Measurements from ENCODE around the gene DNAJB6.

DNAJB6 gene

GRCh38 chr7:157436076-157436475 lies 99.3 kb downstream of the DNAJB6 start:
- H3K4me1 ChIP-seq, result peaks cover 0 to 9% (median 5%) of the 10 kb centered on the region in 4 donors
- no peak for DNase-seq
- H3K27ac ChIP-seq, result no peak overlapping the region
- no peak overlapping the region for H3K4me3 ChIP-seq
- no peaks in the 10 kb centered on the region for H3K36me3 ChIP-seq
- no peak for TF ChIP-seq CTCF (IDR thresholded peaks at IDR 0.05)
- no peaks in the 10 kb centered on the region for H3K27me3 ChIP-seq
- intact Hi-C loops (cut with DNase I; ENCODE audit: low total_unique reads), result no loop called here
- no peaks in the 10 kb centered on the region for H3K9me3 ChIP-seq

GRCh38 chr7:157436763-157437480 lies 100.1 kb downstream of the DNAJB6 start:
- no peak overlapping the region for H3K27ac ChIP-seq
- peak in 1 of 2 donors; percentile 12 for DNase-seq

GRCh38 chr7:157437519-157438061 lies 100.8 kb downstream of the DNAJB6 start:
- peaks cover 0 to 4% (median 2%) of the 10 kb centered on the region in 4 donors for H3K4me1 ChIP-seq
- no peak overlapping the region for H3K27ac ChIP-seq
- H3K36me3 ChIP-seq, result no peaks in the 10 kb centered on the region
- no peaks in the 10 kb centered on the region for H3K27me3 ChIP-seq
- TF ChIP-seq CTCF (IDR thresholded peaks at IDR 0.05), result no peak
- peak in 1 of 2 donors; percentile 43 for DNase-seq
- H3K9me3 ChIP-seq, result no peaks in the 10 kb centered on the region
- intact Hi-C loops (cut with DNase I; ENCODE audit: low total_unique reads), result no loop called here
- H3K4me3 ChIP-seq, result no peak overlapping the region

More at GRCh38 chr7:157436763-157437480, 100.1 kb downstream of the DNAJB6 start:
- TF ChIP-seq CTCF (IDR thresholded peaks at IDR 0.05), result no peak
- H3K9me3 ChIP-seq, result no peaks in the 10 kb centered on the region
- no peaks in the 10 kb centered on the region for H3K27me3 ChIP-seq
- H3K4me1 ChIP-seq, result peaks cover 0 to 9% (median 5%) of the 10 kb centered on the region in 4 donors
- no peaks in the 10 kb centered on the region for H3K36me3 ChIP-seq
- intact Hi-C loops (cut with DNase I; ENCODE audit: low total_unique reads), result no loop called here
- H3K4me3 ChIP-seq, result no peak overlapping the region

- Histone ChIP-seq H3K9me3 (no peaks in the 10 kb centered on the region), H3K4me1 (no peaks in the 10 kb centered on the region), H3K4me3 (no peak overlapping the region), H3K27ac (no peak overlapping the region), H3K36me3 (no peaks in the 10 kb centered on the region), H3K27me3 (peaks cover 0 to 6% of the 10 kb centered on the region in 2 donors)
- intact Hi-C loops (cut with DNase I; ENCODE audit: low total_unique reads), result no loop called here
- TF ChIP-seq CTCF (IDR thresholded peaks at IDR 0.05), result no peak
- peak in 1 of 2 donors; percentile 48 for DNase-seq
Observed at GRCh38 chr7:157438121-157439025, 101.6 kb downstream of the DNAJB6 start.

- Histone ChIP-seq H3K4me3 (no peak overlapping the region), H3K36me3 (no peaks in the 10 kb centered on the region), H3K27ac (no peak overlapping the region), H3K27me3 (peaks cover 0 to 12% of the 10 kb centered on the region in 2 donors), H3K4me1 (no peaks in the 10 kb centered on the region), H3K9me3 (no peaks in the 10 kb centered on the region)
- DNase-seq, result no peak
- TF ChIP-seq CTCF (IDR thresholded peaks at IDR 0.05), result no peak
- intact Hi-C loops (cut with DNase I; ENCODE audit: low total_unique reads), result no loop called here
Observed at GRCh38 chr7:157439149-157439548, 102.3 kb downstream of the DNAJB6 start.

Data from tibial artery (tissue), 4 donors.